HG02571 (cell line): ENCODE measurements around the gene PPFIA1.
"Not testable (repeated sequence)": the region's sequence is repeated elsewhere in the genome, so short reads cannot be mapped to it uniquely, and the experiment has no call there.

Experiments used
- ATAC-seq: cut with Tn5 transposase; IDR thresholded peaks from one replicate; pipeline ENCODE4 v1.9.1; 2021; ENCODE audit warnings: mild to moderate bottlenecking, moderate library complexity; ENCODE audit not compliant: unreplicated experiment

The PPFIA1 gene

DNA sequence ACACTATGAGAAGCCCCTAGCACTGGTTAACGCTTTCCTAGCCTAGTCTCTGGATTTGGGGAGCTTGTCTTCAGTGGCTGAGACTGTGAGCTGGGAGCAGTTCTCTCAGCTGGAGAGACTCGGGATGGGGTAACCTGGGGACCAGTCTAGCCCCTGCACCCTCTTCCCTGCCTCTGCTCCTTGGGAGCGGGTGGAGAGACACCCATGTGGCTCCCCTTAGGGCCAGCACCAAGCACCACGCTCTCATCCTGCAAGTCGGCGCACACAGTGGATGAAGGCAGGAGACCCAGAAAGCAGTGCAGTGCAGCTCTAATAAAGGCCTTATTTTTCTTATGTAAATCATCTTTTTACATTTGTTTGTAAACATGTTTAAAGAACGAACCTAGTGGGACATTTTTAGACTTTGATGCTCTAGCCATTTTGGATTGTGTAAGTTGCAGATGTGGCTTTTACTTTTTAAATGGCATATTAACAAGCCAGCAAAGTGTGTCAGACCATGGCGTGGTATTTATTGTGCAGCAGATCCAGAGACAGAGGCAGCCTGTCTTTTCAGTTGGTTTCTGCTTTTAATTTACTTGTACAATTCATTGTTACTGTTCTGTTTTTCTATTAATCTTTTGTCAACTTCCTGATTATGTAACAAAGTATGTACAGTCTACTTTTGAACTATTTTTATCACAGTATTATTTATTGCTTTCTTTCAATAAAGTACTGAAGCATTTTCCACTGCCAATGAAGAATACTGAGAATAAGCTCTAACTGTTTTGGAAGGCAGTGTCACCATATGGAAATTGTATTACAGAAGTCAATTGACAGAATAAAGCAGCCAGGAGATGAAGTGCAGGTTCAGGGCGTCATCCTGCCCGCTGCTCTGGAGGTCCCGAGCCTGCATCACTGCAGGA is 113.4 kb downstream of the PPFIA1 start:
- ATAC-seq: no peak

GRCh38 chr11:70384566-70385152 is 114.2 kb downstream of the PPFIA1 start:
- ATAC-seq: no peak

- no peak for ATAC-seq
These were observed 117.1 kb downstream of the PPFIA1 start for GRCh38 chr11:70387564-70387963.

DNA sequence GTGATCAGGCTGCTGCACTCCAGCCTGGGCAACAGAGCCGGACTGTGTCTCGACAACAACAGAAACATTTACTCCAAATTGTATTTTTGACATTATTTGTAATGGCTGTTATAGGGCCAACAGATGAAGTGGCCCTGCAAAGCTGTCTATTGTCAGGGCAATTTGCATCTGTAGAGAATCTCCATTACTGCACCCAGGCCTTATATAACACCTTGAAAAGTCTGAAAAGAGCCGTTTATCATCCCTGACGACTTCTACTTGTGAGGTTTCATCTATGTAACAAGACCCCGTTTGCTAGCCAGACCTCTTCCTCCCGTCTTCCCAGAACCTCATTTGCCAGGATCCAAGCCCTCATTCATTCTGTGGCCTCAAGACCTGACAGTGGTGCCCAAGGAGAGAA is 118.7 kb downstream of the PPFIA1 start:
- no peak for ATAC-seq

GRCh38 chr11:70390882-70391281 is 120.4 kb downstream of the PPFIA1 start:
- ATAC-seq: not testable (repeated sequence)

DNA sequence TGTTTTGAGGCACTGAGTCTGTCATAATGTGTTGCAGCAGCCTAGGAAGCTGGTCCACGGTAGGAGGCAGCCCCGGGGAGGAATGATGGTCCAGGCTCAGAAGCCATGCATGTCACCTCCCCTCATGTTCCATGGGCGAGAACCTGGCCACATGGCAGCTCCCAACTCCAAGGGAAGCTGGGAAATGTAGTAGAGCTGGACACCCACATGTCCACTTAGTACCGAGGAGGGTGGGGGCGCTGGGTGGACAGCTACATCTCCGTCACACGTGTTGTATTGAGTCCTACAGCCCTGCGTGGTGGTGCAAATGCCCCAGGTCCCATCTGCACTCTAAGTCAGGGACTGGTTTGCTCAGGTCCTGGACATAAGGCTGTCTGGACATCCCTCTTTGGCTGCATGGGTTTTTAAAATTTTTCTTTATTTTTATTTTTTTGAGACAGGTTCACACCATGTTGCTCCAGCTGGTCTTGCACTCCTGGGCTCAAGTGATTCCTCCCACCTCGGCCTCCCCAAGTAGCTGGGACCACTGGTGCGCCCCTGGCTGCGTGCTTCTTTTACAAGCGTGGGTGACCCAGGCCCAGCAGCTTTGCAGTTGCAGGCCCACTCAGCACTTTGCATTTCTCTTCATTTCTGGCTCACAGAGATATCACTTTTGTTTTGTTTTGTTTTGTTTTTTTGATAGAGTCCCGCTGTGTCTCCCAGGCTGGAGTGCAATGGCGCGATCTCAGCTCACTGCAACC is 123.9 kb downstream of the PPFIA1 start:
- ATAC-seq: no peak

DNA sequence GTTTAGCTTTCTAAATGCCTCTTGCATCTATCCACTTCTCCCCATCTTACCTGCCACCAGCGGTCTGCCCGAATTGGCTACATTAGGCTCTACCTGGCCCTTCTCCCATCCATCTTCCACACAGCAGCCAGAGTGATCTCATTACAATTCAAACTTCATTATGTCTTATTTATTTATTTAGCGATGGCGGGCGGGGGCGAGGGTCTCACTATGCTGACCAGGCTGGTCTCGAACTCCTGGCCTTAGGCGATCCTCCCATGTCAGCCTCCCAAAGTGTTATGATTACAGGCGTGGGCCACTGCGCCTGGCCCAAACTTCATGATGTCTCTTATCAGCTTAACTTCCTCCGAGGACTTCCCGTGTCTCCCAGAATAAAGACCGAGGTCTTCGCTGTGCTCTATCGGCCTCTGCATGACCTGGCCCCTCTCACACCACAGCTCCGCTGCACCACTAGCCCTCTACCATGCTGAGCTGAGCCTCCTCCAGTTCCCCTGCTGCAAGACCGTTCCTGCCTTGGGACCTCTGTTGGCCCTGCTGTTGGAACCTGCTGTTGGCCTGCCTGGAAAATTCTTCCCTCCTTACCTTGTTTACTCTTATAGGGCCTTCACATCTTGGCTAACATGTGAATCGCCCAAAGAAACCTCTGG is 127.0 kb downstream of the PPFIA1 start:
- ATAC-seq: no peak

DNA sequence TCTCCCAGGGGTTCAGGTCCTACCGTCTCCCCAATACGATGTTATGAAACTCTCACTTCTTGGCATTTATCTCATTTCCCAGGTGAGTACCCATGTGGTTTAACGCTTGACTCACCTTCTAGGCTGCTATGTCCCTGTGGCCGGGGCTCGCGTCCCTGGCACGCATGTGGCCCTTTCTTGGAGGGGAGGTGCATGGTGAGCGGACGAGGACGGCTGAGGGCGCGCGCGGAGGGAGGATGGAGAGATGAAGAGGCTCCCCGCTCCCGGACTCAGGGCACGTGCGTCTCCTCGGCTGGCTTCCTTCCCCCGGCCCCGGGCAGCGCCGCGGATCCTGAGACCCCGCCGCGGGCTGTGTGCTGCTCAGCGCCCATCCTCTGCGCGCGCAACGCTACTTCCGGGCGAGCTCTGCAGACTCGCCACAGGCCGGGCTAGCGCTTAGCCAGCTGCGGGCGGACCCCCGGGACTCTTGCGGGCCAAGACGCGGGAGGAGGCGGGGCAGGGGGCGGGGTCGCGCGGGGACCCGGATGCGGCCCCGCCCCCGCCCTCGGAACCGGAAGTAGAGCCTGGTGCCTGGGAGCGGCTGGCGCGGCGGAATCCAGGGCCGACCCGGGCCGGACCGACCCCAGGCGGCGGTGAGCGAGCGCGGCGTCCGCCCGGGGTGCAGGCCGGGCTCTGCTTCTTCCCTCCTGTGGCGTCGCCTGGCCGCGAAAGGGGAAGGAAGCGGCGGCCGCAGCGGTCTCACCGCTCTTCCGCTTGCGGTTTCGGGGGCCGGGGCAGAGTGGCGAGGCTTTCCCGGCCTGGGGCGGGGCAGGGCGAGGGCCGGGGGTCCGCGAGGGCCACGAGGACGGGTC is 127.7 kb downstream of the PPFIA1 start, which contains the start of gene CTTN:
TSS of gene CTTN (plus strand) at position 547 of the 851 bp plus-strand sequence. CDS start 8,769 bp downstream, outside the sequence.
- peak; percentile 46 for ATAC-seq

DNA sequence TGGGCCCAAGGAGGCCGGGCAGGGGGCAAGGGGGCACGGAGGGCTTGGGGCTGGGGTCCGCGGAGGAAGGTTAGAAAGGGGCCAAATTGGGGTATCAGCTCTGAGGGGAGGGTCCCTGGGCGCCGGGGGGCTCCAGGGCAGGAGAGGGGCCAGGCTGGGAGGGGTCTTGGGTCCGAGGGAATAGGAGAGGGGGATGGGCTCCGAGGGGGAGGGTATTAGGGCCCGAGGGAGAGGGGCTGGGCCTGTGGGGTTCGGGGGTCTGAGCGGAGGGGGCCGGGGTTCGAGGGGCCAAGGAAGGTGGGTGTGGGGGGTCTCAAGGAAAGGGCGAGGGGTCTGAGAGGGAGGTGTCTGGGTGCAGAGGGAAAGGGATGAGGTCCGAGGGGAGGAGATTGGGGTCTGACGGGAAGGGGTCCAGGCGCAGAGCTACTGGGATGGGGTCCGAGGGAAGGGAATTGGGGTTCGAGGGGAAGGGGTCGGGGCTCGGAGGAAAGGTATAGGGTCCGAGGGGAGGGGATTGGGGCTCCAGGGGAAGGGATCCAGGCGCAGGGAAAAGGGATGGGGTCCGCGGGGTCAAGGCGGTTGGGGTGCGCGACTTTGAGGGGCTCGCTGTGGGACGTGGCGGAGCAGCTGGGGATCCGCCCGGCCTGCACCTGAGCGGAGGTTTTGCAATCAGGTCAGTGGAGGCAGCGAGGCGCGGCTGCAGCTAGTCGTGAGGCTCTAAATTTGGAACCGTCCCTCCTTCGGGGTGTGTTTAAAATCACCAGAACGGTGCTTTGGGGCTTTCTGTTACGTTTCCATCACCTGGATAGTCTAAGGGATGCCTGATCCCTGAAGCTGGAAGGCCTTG is 128.6 kb downstream of the PPFIA1 start:
- ATAC-seq: no peak

DNA sequence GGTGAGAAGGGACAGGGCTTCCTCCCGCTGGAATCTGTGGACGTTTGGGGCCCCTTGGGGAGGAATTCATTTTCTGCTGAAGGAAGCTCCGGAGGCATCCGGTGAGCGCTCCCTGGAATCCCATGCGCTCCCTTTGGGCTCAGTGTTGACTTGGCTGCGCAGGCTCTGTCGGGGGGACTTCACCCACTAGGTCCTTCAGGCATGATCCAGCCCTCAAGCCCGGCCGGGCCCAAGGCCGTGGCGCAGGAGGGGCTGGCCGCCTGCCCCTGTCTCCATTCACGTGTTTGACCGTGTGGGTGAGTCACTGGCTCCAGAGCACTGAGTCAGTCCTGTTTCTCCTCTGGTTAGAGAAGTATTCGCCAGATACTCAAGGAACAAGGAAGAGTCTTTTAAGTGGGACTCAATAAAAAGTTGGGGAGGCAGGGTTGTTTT is 129.2 kb downstream of the PPFIA1 start:
- no peak for ATAC-seq

- ATAC-seq: no peak
These were observed 130.2 kb downstream of the PPFIA1 start for GRCh38 chr11:70400643-70401042.

DNA sequence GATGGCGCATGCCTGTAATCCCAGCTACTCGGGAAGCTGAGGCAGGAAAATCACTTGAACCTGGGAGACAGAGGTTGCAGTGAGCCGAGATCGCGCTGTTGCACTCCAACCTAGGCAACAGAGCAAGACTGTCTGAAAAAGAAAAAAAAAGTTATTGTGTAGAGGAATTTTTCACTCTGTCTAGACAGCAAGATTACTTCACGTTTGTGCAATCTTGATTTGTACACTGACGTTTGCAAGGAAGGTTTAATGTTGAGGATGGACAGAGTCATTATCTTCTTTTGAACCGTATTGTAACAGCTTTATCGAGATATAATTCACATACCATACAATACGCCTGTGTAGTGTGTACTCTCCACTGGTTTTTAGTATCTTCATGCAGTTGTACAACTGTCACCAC is 131.5 kb downstream of the PPFIA1 start:
- ATAC-seq: no peak

DNA sequence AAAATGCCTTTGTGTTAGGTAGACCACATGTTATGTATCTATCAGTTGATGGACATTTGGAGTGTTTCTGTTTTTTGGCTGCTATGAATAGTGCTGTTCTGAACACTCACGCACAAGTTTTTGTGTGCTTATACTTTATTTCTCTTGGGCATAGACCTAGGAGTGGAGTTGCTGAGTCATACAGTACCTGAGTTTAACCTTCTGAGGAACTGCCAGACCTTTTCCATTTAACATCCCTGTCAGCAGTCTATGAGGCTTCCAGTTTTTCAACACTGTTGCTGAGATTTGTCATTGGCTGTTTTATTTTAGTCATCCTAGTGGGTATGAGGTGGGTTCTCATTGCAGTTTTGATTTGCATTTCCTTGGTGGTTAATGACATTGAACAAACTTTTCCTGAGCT is 132.2 kb downstream of the PPFIA1 start:
- ATAC-seq: no peak

DNA sequence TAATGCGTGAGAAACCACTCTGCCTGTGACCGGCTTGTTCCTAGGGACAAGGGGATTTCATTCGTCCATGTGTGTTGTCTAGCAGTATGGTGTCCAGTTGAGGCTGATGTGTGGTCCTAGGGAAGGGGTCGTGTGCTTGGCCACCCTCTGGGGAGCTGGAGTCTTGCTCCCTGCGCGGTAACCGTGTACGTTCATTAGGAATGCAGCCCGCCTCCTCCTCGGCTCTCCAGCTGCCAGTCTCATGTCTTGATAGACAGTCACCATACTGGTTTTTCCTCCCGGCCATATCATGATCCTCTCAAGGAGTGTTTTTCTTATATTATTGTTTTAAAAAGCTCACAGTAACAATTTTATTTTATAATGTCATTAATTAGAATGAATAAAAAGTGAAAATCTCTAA is 133.8 kb downstream of the PPFIA1 start:
- ATAC-seq: no peak

GRCh38 chr11:70405679-70406395 is 135.3 kb downstream of the PPFIA1 start:
- no peak for ATAC-seq

DNA sequence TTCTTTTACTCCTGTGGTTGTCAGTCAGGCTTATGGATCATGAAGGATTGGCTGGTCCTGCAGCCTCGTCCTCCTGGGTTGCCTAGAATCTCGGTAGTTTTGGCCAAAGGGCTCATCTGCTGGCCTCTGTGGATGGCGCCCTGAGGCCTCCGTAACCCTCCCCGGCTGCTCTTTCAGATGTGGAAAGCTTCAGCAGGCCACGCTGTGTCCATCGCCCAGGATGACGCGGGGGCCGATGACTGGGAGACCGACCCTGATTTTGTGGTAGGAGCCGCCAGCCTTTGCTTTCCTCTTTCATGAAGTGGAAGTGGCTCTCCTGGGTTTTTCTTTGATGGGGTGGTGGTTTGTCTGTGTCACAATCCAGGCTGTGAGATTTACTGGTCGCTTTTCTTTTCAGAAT is 136.6 kb downstream of the PPFIA1 start:
- no peak for ATAC-seq

- no peak for ATAC-seq
These were observed 137.3 kb downstream of the PPFIA1 start for GRCh38 chr11:70407814-70408213.

DNA sequence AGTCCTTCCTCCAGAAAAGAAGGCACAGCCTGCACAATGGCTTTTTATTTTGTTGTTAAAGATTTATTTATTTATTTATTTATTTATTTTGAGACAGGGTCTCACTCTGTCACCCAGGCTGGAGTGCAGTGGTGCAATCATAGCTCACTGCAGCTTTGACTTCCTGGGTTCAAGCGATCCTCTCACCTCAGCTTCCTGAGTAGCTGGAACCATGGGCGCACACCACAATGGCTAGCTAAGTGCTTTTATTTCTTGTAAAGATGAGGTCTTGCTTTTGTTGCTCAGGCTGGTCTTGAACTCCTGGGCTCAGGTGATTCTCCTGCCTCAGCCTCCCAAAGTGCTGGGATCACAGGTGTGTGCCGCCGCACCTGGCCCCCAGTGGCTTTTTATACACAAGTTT is 137.8 kb downstream of the PPFIA1 start:
- ATAC-seq: not testable (repeated sequence)

DNA sequence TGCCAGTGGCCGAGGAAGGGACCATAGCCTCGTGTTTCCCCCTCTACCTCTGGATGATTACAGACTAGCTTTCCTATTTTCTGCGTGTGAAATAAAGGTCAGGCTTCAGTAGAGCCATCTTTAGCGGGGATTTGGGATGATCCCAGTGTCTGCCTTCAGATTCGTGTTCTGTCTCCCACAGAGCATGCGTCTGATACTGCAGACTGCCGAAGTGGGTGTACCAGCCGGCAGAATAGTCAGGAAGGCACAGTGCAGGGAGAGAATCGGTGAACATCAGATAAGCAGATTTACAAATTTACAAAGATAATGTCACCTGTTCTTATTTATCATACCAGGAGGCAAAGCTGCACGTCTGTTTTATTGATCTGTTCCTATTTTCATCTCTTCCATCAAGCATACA is 138.9 kb downstream of the PPFIA1 start:
- ATAC-seq: no peak
